HCT116 (cell line): Measurements from ENCODE around the gene LRRC2. TPM values are rescaled to one million over a fixed set of nuclear protein-coding genes. Genes with fewer than 3 reads are reported as not detected.
A peak's percentile ranks its signal among the peaks of the same experiment; 100 is the strongest.

Source experiments
- ATAC-seq: fragments of 200-7000 bp; cut with Tn5 transposase; 2 replicates; pipeline ENCODE4 v1.9.1; 2020; ENCODE audit warnings: mild to moderate bottlenecking, moderate library complexity
- BruUV-seq: library from RNA; stranded (reverse); fragments of 400-500 nt; replicated peaks from 2 replicates; lab custom pipeline; 2021; lab: Mats Ljungman, UMichigan
- CTCF ChIA-PET: fragments of 300-600 bp; sonication (Branson Sonifier 250); formaldehyde crosslinking; loops from one replicate; lab custom pipeline; 2021; ENCODE audit warnings: antibody characterized with exemption; lab: Charles Lee
- POLR2A ChIA-PET: fragments of 300-600, 350-600 bp; sonication (Branson Sonifier 250); formaldehyde crosslinking; loops from one replicate; lab custom pipeline; 2021; ENCODE audit warnings: antibody characterized with exemption; lab: Charles Lee
- RAD21 ChIA-PET, 2 experiments: fragments of 300-600 bp; sonication (Branson Sonifier 250); formaldehyde crosslinking; loops; one replicate each; lab custom pipeline; 2023; ENCODE audit warnings: low total read pairs in 2 of 2; ENCODE audit not compliant: uncharacterized antibody in 2 of 2, unreplicated experiment in 2 of 2, low non-redundant PET in 1 of 2; lab: Charles Lee
- DNase-seq: peaks from one replicate; pipeline ENCODE4 v3.0.0-alpha.2; 2010; ENCODE audit warnings: low read depth, low spot score
- H2AFZ ChIP-seq: fragments of 200-600 bp; shearing (Covaris generic), sonication (generic); 2 replicates; pipeline ENCODE4 v1.6.1; 2017; ENCODE audit warnings: low read depth, mixed run types, mixed read lengths, antibody characterized with exemption, low read length; ENCODE audit not compliant: poor library complexity, severe bottlenecking
- H3K27ac ChIP-seq: 2 replicates; pipeline ENCODE4 v1.5.1; 2012; ENCODE audit warnings: low read depth, low read length
- H3K27me3 ChIP-seq: fragments of 200-600 bp; sonication (generic); 2 replicates; pipeline ENCODE4 v1.6.1; 2016; ENCODE audit warnings: mixed run types, low read length, mixed read lengths; ENCODE audit not compliant: insufficient read depth
- H3K36me3 ChIP-seq, 2 experiments: fragments of 200-500 bp in 1 of 2; fragments of 200-600 bp in 1 of 2; sonication (Bioruptor generic) in 1 of 2; sonication (generic) in 1 of 2; 2 replicates each; pipeline versions ENCODE4 v1.5.1 to v1.6.1; 2014 to 2016; ENCODE audit warnings: low read length in 2 of 2, inconsistent platforms in 1 of 2, mixed read lengths in 1 of 2, mixed run types in 1 of 2; ENCODE audit not compliant: insufficient read depth in 2 of 2, control insufficient read depth in 1 of 2
- H3K4me1 ChIP-seq, 2 experiments: fragments of 200-600 bp in 1 of 2; sonication (generic) in 1 of 2; 2 replicates each; pipeline versions ENCODE4 v1.5.1 to v1.6.1; 2012 to 2017; ENCODE audit warnings: low read length in 2 of 2, inconsistent platforms in 1 of 2, mild to moderate bottlenecking in 1 of 2, mixed read lengths in 1 of 2, mixed run types in 1 of 2, moderate library complexity in 1 of 2; ENCODE audit not compliant: insufficient read depth in 2 of 2, control insufficient read depth in 1 of 2
- H3K4me2 ChIP-seq: fragments of 200-600 bp; sonication (generic); 2 replicates; pipeline ENCODE4 v1.6.1; 2017; ENCODE audit warnings: mixed run types, low read length, mixed read lengths
- H3K4me3 ChIP-seq, 2 experiments: fragments of 200-600 bp in 1 of 2; sonication (generic) in 1 of 2; replicated peaks in 1 of 2; 2 replicates each; pipeline ENCODE4 v1.5.1; 2011 to 2016; ENCODE audit warnings: low read length in 2 of 2, control low read depth in 1 of 2, low read depth in 1 of 2, mild to moderate bottlenecking in 1 of 2, mixed read lengths in 1 of 2, mixed run types in 1 of 2
- H3K79me2 ChIP-seq: fragments of 200-600 bp; sonication (generic); 2 replicates; pipeline ENCODE4 v1.6.1; 2017; ENCODE audit warnings: mild to moderate bottlenecking, mixed run types, low read length, moderate library complexity, mixed read lengths; ENCODE audit not compliant: insufficient read depth
- H3K9ac ChIP-seq: fragments of 200-600 bp; sonication (generic); 2 replicates; pipeline ENCODE4 v1.6.1; 2016; ENCODE audit warnings: low read length, mixed read lengths
- H3K9me2 ChIP-seq: fragments of 200-600 bp; sonication (generic), shearing (Covaris generic); 2 replicates; pipeline ENCODE4 v1.6.1; 2017; ENCODE audit warnings: mixed run types, mild to moderate bottlenecking, moderate library complexity; ENCODE audit not compliant: insufficient read depth
- H3K9me3 ChIP-seq, 2 experiments: fragments of 200-500 bp in 1 of 2; fragments of 200-600 bp in 1 of 2; sonication (Bioruptor generic) in 1 of 2; sonication (generic) in 1 of 2; 2 replicates each; pipeline ENCODE4 v1.6.1; 2014 to 2017; ENCODE audit warnings: low read length in 2 of 2, mixed read lengths in 2 of 2, inconsistent platforms in 1 of 2, low read depth in 1 of 2, mild to moderate bottlenecking in 1 of 2, mixed run types in 1 of 2, moderate library complexity in 1 of 2; ENCODE audit not compliant: control insufficient read depth in 1 of 2, insufficient read depth in 1 of 2
- H4K20me1 ChIP-seq: fragments of 200-600 bp; sonication (generic), shearing (Covaris generic); 2 replicates; pipeline ENCODE4 v1.6.1; 2017; ENCODE audit warnings: mixed run types, mild to moderate bottlenecking, moderate library complexity; ENCODE audit not compliant: insufficient read depth
- CTCF ChIP-seq, 3 experiments: fragments of 200-600 bp in 1 of 3; sonication (generic) in 1 of 3; IDR thresholded peaks in 2 of 3; conservative IDR thresholded peaks in 1 of 3; 2 replicates each; pipeline ENCODE4 v1.5.1; 2012 to 2017; ENCODE audit warnings: low read depth in 2 of 3, low read length in 2 of 3, antibody characterized with exemption in 1 of 3, borderline replicate concordance in 1 of 3, control low read depth in 1 of 3, mild to moderate bottlenecking in 1 of 3, mixed read lengths in 1 of 3, mixed run types in 1 of 3, moderate library complexity in 1 of 3; ENCODE audit not compliant: insufficient read depth in 1 of 3
- EGR1 ChIP-seq: IDR thresholded peaks from 2 replicates; pipeline ENCODE4 v1.6.1; 2012; ENCODE audit warnings: low read depth
- EZH2phosphoT487 ChIP-seq: fragments of 200-600 bp; IDR thresholded peaks from 2 replicates; pipeline ENCODE4 v1.6.1; 2018; ENCODE audit warnings: antibody characterized with exemption, borderline replicate concordance
- MAX ChIP-seq: IDR thresholded peaks from 2 replicates; pipeline ENCODE4 v1.6.1; 2012
- POLR2AphosphoS5 ChIP-seq: IDR thresholded peaks from 2 replicates; pipeline ENCODE4 v1.6.1; 2011; ENCODE audit warnings: mild to moderate bottlenecking, low read depth, low read length, moderate library complexity
- REST ChIP-seq: IDR thresholded peaks from 2 replicates; pipeline ENCODE4 v1.6.1; 2012; ENCODE audit warnings: low read depth
- SP1 ChIP-seq: IDR thresholded peaks from 2 replicates; pipeline ENCODE4 v1.6.1; 2012; ENCODE audit warnings: low read depth
- SRF ChIP-seq: IDR thresholded peaks from 2 replicates; pipeline ENCODE4 v1.6.1; 2012; ENCODE audit warnings: low read depth
- ZFX ChIP-seq: fragments of 450-650 bp; IDR thresholded peaks from 2 replicates; pipeline ENCODE4 v1.6.1; 2017
- ZNF274 ChIP-seq: fragments of 200-500 bp; sonication (Bioruptor generic); IDR thresholded peaks from 2 replicates; pipeline ENCODE4 v1.6.1; 2014; ENCODE audit warnings: mild to moderate bottlenecking, low read depth, low read length, inconsistent platforms
- intact Hi-C: fragments of 100-400 bp; cut with micrococcal nuclease; formaldehyde crosslinking; loops from 2 replicates; pipeline ENCODE4 v1.10.0; 2022
- total RNA-seq: library from RNA; stranded (reverse); gene quantifications from one replicate; pipeline ENCODE4 v1.2.1, GENCODE V29; 2021; ENCODE audit not compliant: unreplicated experiment
- TF ChIP-seq, protein P1 (sequence below): IDR thresholded peaks from 2 replicates; pipeline ENCODE4 v1.6.1; 2012
- TF ChIP-seq, protein P2 (sequence below): IDR thresholded peaks from 2 replicates; pipeline ENCODE4 v1.6.1; 2011; ENCODE audit warnings: mild to moderate bottlenecking, low read length, moderate library complexity; ENCODE audit not compliant: insufficient replicate concordance; ENCODE audit errors: extremely low read depth

Gene LRRC2
- total RNA-seq, 1 experiment from 2014 or later, result not detected

DNA sequence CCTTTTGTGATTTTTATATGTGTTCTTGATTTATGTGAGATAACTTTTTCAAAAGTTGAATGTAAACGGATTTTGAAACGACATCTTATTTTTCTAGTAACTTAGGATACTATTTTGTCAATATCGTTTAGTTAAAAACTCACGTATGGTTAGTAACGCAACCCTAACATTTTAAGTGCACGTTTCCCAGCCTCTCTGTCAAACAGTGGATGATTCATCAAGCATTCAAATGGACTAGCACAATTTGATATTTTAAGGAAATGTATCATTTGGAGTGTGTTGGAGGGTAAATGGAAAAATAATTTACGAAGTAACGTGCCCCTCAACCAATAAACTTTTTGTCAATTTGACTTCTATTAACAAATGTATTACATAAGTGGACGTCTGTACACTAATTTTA, 45.0 kb downstream of the LRRC2 start:
- no peaks in the 10 kb centered on the region for H3K79me2 ChIP-seq
- H3K27me3 ChIP-seq, result no peaks in the 10 kb centered on the region
- no peaks in the 10 kb centered on the region for H4K20me1 ChIP-seq
- RAD21 ChIA-PET, result no interaction called here
- H3K9me3 ChIP-seq, result no peaks in the 10 kb centered on the region
- H3K9me2 ChIP-seq, result no peaks in the 10 kb centered on the region
- intact Hi-C loops, result no loop called here
- BruUV-seq, result no TSS peak
- no peak overlapping the region for H3K9ac ChIP-seq
- H3K27ac ChIP-seq, result no peak overlapping the region
- H3K36me3 ChIP-seq, result no peaks in the 10 kb centered on the region
- no peak for DNase-seq
- no peak for ATAC-seq
- peak overlapping the region; percentile 5 for H2AFZ ChIP-seq
- peaks cover 10 to 22% of the 10 kb centered on the region in 2 experiments for H3K4me1 ChIP-seq
- no peak for TF ChIP-seq SRF
- POLR2A ChIA-PET, result no interaction called here
- CTCF ChIA-PET, result interaction anchor here (1.6 kb wide), 1 partner anchor 32 kb away, joined by 6 read pairs; no protein-coding TSS in a partner anchor
- no peak overlapping the region for H3K4me3 ChIP-seq
- H3K4me2 ChIP-seq, result no peak overlapping the region

DNA sequence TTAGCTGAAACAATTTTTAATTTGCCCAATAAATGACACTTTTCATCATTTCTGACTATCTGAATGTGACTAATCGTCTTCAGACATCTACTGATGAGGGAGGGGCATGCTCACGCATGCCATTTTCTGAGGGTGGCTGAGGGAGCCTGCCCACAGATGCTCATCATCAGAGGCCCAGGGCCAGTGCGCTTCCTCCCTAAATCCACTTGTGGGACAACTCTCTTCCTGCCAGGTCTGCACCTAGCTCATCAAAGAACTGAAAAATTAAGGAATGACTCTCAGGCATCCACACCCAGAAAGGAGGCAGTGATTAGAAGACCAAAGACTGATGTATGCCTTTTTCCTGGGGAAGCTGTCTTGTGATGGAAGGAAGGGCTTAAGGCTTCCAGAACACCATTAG, 45.6 kb downstream of the LRRC2 start:
- Histone ChIP-seq H3K9ac (no peak overlapping the region), H3K27ac (no peak overlapping the region), H3K27me3 (no peaks in the 10 kb centered on the region), H3K9me3 (no peaks in the 10 kb centered on the region), H4K20me1 (no peaks in the 10 kb centered on the region), H2AFZ (peak overlapping the region; percentile 5), H3K4me2 (no peak overlapping the region), H3K9me2 (no peaks in the 10 kb centered on the region), H3K4me1 (peaks cover 15 to 28% of the 10 kb centered on the region in 2 experiments), H3K79me2 (no peaks in the 10 kb centered on the region), H3K36me3 (no peaks in the 10 kb centered on the region), H3K4me3 (no peak overlapping the region)
- intact Hi-C loops, result no loop called here
- ATAC-seq (no peak), DNase-seq (no peak)
- ChIA-PET POLR2A (no interaction called here), RAD21 (no interaction called here), CTCF (no interaction called here)
- no TSS peak for BruUV-seq
- TF ChIP-seq REST (no peak), ZFX (no peak), SP1 (no peak), POLR2AphosphoS5 (no peak), EZH2phosphoT487 (no peak), MAX (no peak), ZNF274 (no peak), EGR1 (no peak), CTCF (IDR thresholded peaks at IDR 0.05 in 2 of 3, conservative IDR thresholded peaks at IDR 0.05 in 1 of 3; ENCODE audit: borderline replicate concordance in 1 of 3, insufficient read depth in 1 of 3, low read depth in 2 of 3, low read length in 2 of 3) (no peak), SRF (no peak)
- TF ChIP-seq, protein P1, sequence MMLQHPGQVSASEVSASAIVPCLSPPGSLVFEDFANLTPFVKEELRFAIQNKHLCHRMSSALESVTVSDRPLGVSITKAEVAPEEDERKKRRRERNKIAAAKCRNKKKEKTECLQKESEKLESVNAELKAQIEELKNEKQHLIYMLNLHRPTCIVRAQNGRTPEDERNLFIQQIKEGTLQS, result no peak
- TF ChIP-seq, protein P2, sequence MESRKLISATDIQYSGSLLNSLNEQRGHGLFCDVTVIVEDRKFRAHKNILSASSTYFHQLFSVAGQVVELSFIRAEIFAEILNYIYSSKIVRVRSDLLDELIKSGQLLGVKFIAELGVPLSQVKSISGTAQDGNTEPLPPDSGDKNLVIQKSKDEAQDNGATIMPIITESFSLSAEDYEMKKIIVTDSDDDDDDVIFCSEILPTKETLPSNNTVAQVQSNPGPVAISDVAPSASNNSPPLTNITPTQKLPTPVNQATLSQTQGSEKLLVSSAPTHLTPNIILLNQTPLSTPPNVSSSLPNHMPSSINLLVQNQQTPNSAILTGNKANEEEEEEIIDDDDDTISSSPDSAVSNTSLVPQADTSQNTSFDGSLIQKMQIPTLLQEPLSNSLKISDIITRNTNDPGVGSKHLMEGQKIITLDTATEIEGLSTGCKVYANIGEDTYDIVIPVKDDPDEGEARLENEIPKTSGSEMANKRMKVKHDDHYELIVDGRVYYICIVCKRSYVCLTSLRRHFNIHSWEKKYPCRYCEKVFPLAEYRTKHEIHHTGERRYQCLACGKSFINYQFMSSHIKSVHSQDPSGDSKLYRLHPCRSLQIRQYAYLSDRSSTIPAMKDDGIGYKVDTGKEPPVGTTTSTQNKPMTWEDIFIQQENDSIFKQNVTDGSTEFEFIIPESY, result no peak
